Left kidney (tissue), 8 donors: Measurements from ENCODE around the gene KCNA2. TPM values are rescaled to one million over a fixed set of nuclear protein-coding genes. Genes with fewer than 3 reads are reported as not detected.

Experiments
- DNase-seq: peaks from one replicate; pipeline ENCODE4 v3.0.0-alpha.2; 2013
- long read RNA-seq, 8 donors: transcript quantifications; one replicate each; lab custom pipeline, GENCODE V29; 2026
- polyA plus RNA-seq: library from polyadenylated mRNA; unstranded; fragments of 120-200 nt; gene quantifications from one replicate; pipeline ENCODE4 v1.2.1, GENCODE V29; 2013; ENCODE audit not compliant: insufficient read length

The KCNA2 gene
- polyA plus RNA-seq, result 0.53 TPM
- long read RNA-seq, donor 1, result 0 reads
- long read RNA-seq, donor 2, result 0 reads
- long read RNA-seq, donor 3, result 0 reads
- long read RNA-seq, donor 4, result 0 reads
- long read RNA-seq, donor 5, result 0 reads
- long read RNA-seq, donor 6, result 0 reads
- long read RNA-seq, donor 7, result 0 reads
- long read RNA-seq, donor 8, result 0 reads

- DNase-seq, result peak; percentile 34
Observed at GRCh38 chr1:110605901-110606656, at the start of gene KCNA2. KCNA2 (minus strand) TSS chr1:110606358; CDS start chr1:110604782, 1,576 bp downstream.

DNA sequence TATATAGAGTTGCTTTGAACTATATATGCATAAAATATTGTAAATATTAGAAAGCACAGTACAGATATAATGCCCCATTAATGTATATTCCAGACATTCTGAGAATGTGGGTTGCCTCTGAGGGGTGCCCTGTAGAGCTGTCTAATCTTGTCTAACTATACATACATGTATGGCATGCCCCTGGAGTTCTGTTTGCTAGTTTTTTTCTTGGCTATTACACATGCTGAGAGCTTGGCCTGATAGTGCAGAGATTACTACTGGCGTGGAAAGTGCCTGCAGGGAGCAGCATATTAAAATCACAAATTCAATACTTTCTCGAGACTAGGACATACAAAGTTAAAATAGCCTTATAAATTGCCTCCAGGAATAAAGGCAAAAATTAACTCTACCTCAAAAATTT lies 44.5 kb upstream of the KCNA2 start:
- DNase-seq, result no peak

- DNase-seq, result no peak
Observed at GRCh38 chr1:110648417-110648816, 42.3 kb upstream of the KCNA2 start.

DNA sequence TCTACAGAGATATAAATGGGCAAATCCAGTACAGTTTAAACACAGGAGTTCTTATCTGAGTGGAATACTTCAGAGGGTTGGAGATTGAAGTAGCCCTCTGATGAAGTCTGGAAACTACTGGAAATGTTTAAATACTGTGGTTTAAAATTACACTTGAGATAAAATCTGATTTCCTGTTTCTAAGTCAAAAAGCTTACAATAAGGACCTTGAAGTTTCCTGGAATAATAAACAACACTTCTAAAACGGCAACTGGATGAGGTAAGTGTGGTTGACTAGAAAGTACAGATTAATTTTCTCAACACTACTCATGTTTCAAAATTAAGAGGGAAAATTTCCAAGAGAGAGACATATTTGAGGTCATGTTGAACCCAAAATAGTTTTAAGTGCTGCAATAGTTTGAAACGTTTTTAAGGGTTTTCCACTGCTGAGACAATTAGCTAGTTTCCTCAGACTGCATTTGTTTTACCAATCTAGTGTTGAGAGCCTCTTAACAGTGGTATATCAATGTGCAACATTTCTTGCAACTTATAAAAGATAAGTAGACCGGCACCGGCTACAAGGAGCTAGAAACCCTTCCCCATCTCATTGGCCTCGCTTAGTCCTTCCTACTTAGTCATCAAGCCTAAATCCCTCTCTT lies 41.2 kb upstream of the KCNA2 start:
- DNase-seq, result no peak

GRCh38 chr1:110645821-110646735 lies 39.9 kb upstream of the KCNA2 start:
- DNase-seq, result no peak

- DNase-seq, result no peak
Observed at GRCh38 chr1:110645211-110645610, 39.1 kb upstream of the KCNA2 start.

DNA sequence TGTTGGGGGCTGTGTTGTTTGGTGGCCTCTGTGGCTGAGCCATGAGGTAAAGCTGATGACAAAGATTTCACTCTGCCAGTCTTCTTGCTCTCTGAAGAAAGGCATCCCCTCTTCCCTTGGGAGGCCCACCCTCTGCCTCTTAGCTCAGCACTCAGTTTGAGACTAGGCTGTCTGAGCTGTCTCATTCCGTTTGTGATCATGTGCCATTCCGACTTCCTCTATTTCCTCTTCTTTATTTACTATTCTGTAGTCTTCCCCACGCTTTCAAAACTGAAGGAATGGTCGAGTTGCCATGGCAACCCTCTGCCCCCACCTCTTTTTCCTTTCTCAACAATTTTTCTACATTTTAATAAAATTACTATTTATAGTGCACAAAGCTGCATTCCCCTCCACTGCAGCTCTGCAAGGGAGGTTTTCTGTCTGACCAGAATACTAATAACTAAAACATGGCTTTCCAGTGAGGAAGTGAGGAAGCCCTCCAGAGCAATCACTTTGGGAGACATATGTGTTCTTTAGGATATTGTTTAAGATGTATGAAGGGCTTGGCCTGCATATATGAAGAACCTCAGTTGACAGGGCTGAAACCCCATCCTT lies 37.8 kb upstream of the KCNA2 start:
- no peak for DNase-seq

GRCh38 chr1:110639724-110640386 lies 33.7 kb upstream of the KCNA2 start:
- no peak for DNase-seq

GRCh38 chr1:110638556-110638955 lies 32.4 kb upstream of the KCNA2 start:
- DNase-seq, result no peak

DNA sequence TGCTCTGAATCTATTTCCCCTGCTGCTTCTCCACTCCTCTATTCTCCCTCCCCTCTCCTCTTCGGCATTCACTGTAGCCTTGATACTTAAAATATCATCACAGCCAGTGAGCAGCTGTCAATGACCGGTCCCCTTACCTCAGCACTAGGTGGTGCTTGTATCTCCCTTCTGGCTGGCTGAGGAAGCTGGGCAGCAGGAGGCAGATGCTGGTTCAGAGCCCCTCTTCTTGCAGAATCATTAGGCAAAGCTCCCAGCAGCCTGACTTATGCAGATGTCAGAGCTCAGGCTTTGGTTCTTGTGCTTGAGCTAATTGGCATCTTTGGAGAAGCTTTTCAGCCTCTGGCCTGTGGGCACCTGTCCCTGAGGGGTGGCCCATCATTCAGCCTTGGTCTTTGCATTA lies 31.9 kb upstream of the KCNA2 start:
- no peak for DNase-seq

DNA sequence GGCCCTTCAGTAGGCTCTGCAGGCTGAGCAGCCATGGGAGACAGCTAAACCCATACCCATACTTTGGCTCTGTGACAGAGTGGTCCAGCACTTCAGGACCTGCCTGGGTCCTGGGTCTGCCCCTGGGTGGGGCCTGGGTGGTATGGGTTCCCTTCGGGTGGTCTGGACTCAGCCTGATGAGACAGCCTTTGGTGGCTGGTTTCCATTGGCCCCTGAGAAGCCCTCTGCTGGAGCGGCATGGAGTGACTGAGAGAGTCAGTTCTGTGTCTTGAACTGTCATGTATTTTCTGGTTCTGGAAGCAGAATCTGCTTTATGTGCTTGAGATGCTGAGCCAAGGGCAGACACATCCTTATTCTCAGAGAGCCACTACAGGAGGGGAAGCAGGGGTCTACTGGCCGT lies 31.3 kb upstream of the KCNA2 start:
- no peak for DNase-seq

GRCh38 chr1:110636149-110636935 lies 30.2 kb upstream of the KCNA2 start:
- DNase-seq, result no peak

DNA sequence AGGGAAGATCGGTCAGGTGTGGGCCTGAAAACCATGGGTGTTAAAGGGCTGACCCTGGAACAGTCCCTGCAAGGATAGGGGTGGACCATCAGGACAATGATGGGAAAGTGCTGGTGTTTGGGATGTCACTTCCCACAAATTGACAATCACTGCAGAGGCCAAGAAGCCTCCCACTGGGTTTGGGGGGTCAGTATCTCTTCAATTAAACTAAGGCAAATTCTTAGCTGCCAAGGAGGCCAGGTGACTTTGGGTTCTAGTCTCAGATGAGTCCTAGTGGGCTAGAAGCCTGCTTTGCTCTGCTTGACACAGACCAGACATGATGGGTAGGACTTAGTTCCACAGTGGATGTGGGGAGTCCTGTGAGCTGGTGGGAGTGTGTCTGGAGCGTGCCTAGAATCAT lies 29.3 kb upstream of the KCNA2 start:
- DNase-seq, result no peak

DNA sequence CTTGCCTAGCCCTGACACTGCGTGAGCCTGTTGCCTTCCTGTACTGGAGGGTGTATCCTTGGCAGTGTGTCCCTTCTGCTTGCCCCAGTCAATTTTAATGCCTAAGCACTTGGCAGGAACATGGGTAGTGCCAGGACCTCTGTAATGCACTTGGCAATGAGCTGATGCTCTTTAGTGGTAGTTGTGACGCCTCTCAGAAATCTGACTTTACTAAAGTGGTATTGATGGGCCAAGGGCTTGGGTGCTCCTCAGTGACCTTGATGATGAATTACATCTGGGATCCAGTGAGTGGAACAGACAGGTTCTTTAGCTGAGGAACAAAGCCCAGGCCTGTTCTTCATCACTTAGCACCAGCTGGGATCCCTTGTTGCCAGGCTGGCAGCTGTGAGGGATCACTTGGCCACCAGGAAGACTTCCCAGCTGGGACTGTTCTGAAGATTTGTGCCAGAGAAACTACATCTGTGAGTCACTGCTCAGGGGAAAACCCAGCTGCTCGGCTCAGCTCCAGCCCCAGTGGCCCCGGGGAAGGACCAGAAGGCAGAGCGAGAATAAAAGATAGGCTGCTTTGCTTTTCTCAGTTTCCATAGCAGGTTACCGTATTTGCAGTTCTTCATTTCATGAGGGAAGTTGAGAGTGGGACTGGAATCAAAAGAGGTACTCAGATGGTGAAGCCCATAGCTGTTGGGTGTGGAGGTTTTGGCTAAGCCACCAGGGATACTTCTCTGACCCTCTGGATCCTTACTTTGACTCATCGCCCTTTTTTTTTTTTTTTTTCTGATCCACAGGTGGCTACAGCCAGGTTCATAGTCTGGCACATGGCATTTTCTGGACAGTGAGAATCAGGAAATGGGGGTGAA lies 28.5 kb upstream of the KCNA2 start:
- DNase-seq, result no peak

DNA sequence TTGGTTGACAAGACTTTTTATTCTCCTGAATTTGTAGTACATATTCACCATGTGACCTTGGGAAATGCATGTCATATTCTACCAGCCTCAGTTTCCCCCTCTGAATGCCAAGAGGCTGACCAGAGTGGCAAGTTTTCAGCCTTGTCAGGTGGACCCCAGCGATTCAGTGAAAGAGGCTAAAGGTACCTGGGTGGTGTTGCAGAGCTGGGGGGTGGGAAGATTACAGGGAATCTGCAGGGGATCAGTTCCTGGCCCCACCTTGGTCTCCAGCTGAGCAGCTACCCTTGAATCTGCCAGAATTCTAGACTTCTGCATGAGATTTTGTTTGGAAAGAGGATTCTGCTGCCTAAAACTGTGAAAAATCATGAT lies 27.9 kb upstream of the KCNA2 start:
- DNase-seq, result no peak

GRCh38 chr1:110633646-110634030 lies 27.5 kb upstream of the KCNA2 start:
- no peak for DNase-seq

DNA sequence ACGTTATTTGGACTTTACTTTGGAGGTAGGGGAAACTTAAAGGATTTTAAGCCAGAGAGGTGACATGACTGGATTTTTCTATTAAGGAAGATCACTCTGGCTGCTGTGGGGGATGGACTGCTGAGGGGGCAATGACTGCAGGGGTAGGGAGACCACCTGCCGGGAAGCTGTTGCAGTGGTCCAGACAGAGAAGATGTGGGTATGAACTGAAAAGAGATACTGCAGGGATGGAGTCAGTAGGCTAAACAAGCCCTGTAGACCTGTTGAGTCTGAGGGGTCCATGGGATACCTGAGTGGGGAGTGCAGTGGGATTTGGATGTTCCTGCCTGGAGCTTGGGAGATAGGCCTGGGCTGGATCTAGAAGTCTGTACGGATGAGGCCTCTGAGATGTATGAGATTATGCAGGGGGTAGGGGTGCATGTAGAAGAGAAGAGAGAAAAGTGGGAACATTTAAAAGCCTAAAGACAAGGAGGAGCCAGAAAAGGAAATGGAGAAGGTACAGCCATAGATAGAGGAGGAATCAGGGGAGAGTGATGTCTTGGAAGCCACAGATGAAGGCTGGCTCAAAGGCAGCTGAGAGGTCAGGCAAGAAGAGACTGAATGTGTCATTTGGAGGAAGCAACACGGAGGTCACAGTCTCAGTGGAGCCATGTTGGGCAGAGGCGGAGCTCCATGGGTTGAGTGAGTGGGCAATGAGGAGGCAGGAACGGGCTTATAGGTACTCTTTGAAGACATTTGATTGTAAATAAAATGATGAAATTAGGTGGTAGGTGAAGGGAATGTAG lies 25.9 kb upstream of the KCNA2 start:
- DNase-seq, result no peak

DNA sequence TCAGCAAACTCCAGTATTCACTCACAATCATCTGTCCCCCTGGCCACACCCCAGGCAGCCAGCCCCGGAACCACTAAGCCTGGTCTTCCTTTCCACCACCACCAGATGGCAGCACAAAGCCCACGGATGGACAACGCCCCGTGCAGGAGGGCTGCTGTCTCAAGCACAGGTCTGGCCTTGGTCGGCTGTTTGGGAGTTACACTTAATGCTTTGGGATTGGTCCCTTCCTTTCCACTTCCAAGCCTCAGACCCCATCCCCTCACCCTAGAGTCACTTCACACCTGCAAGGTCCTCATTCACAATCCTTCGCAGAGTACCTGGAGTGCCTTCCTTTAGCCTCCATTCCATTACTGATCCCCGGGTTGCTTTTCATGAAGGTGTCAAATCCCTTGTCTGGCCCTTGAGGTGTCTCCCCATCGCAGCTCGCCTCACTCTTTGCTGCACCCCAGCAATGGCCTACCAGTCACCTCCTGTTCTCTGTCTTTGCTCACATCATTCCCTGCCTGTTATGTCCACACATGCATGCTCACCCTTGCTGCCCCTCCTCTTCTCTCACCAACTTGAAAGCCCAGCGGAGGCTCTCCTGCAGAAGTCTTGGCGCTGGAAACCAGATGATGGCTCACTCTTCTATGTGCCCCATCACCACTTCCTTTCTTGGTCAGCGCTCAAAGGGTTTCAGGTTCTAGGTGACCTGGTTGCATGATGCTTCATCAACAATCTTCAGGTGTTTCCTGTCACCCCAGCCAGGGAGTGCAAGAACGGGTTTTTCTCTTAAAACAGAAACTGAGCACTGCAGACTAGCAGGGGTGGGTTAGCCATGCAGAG lies 24.9 kb upstream of the KCNA2 start:
- DNase-seq, result no peak
